Stomach (tissue), 4 donors: ENCODE results near the gene MTMR2.

Experiments
- EP300 ChIP-seq: sonication (generic); formaldehyde crosslinking; IDR thresholded peaks from one replicate; pipeline ENCODE4 v1.6.1; 2017; ENCODE audit warnings: antibody characterized with exemption
- POLR2AphosphoS5 ChIP-seq, 3 donors: sonication (generic); formaldehyde crosslinking; IDR thresholded peaks; one replicate each; pipeline ENCODE4 v1.6.1; 2016; ENCODE audit warnings: antibody characterized with exemption in 3 of 3

DNA sequence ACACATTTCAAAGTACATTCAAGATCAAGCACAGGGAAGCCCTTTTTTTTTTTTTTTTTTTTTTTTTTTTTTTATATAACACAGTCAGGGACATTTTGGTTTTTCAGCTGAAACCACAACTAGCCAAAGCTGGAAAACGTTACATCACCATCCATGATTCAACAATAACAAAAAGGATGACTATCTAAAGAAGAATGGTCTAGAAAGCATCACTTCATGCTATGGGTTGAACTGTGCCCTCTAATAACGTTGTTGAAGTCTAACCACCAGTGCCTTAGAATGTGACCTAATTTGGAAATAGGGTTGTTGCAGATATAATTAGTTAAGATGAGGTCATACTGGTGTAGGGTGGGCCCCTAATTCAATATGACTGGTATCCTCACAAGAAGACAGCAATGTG, 46.6 kb downstream of the MTMR2 start:
- peak in 1 of 3 donors; percentile 23 for TF ChIP-seq POLR2AphosphoS5 (IDR thresholded peaks at IDR 0.05)
- no peak for TF ChIP-seq EP300
